NCI-H460 (cell line): Measurements from ENCODE around the gene TADA1. TPM values are rescaled to one million over a fixed set of nuclear protein-coding genes. Genes with fewer than 3 reads are reported as not detected.
A peak's percentile ranks its signal among the peaks of the same experiment; 100 is the strongest.
"Not testable (repeated sequence)": the region's sequence is repeated elsewhere in the genome, so short reads cannot be mapped to it uniquely, and the experiment has no call there.

ENCODE experiments used
- DNase-seq: peaks from one replicate; pipeline ENCODE4 v3.0.0-alpha.2; 2016; ENCODE audit warnings: low read depth; ENCODE audit errors: extremely low read depth
- total RNA-seq: library from RNA; depleted of rRNA; stranded (reverse); fragments of >200 nt; shearing (Covaris generic); gene quantifications from 2 replicates; pipeline ENCODE4 v1.2.3, GENCODE V29; 2014

Gene TADA1
- total RNA-seq, 1 experiment from 2014 or later, result 27.0 TPM

GRCh38 chr1:166844791-166845190 is 31.3 kb downstream of the TADA1 start:
- no peak for DNase-seq

GRCh38 chr1:166843769-166844596 is 32.1 kb downstream of the TADA1 start:
- no peak for DNase-seq

GRCh38 chr1:166843322-166843721 is 32.7 kb downstream of the TADA1 start:
- DNase-seq, result no peak

- no peak for DNase-seq
Observed at GRCh38 chr1:166840309-166841274, 35.5 kb downstream of the TADA1 start.

- DNase-seq, result peak; percentile 42
Observed at GRCh38 chr1:166839600-166840308, 36.3 kb downstream of the TADA1 start.

GRCh38 chr1:166838766-166839599 is 37.1 kb downstream of the TADA1 start, which contains the start of gene POGK:
Gene POGK, plus strand, starts transcription at chr1:166839475. Its CDS starts 1,482 bp downstream, at chr1:166840957.
- peak; percentile 89 for DNase-seq

- DNase-seq, result no peak
Observed at GRCh38 chr1:166836733-166837132, 39.3 kb downstream of the TADA1 start.

GRCh38 chr1:166829762-166830161 is 46.3 kb downstream of the TADA1 start:
- DNase-seq, result not testable (repeated sequence)

- no peak for DNase-seq
Observed at GRCh38 chr1:166827426-166827825, 48.6 kb downstream of the TADA1 start.

- no peak for DNase-seq
Observed at GRCh38 chr1:166822385-166822784, 53.7 kb downstream of the TADA1 start.

- DNase-seq, result no peak
Observed at GRCh38 chr1:166819974-166820373, 56.1 kb downstream of the TADA1 start.

GRCh38 chr1:166814611-166815010 is 61.5 kb downstream of the TADA1 start:
- DNase-seq, result no peak

- no peak for DNase-seq
Observed at GRCh38 chr1:166813508-166814223, 62.4 kb downstream of the TADA1 start.

- DNase-seq, result no peak
Observed at GRCh38 chr1:166811691-166812090, 64.4 kb downstream of the TADA1 start.

GRCh38 chr1:166808952-166809351 is 67.1 kb downstream of the TADA1 start:
- DNase-seq, result no peak
